KMS-11 (cell line): Measurements from ENCODE around the gene SLC22A17.
"Not testable (repeated sequence)": the region's sequence is repeated elsewhere in the genome, so short reads cannot be mapped to it uniquely, and the experiment has no call there.

Source experiments
- H2AFZ ChIP-seq: fragments of 200-600 bp; sonication (generic); 2 replicates; pipeline ENCODE4 v1.6.1; 2016; ENCODE audit warnings: antibody characterized with exemption, mixed run types, low read depth
- H3K27ac ChIP-seq: fragments of 200-600 bp; sonication (generic); 2 replicates; pipeline ENCODE4 v1.6.1; 2016; ENCODE audit warnings: mild to moderate bottlenecking, mixed run types
- H3K27me3 ChIP-seq: fragments of 200-600 bp; sonication (generic); 2 replicates; pipeline ENCODE4 v1.6.1; 2017; ENCODE audit warnings: mild to moderate bottlenecking, low read depth, mixed run types, moderate library complexity; ENCODE audit not compliant: insufficient read depth
- H3K36me3 ChIP-seq: fragments of 200-600 bp; sonication (generic); 2 replicates; pipeline ENCODE4 v1.6.1; 2017; ENCODE audit warnings: mild to moderate bottlenecking, mixed run types; ENCODE audit not compliant: insufficient read depth
- H3K4me1 ChIP-seq: fragments of 200-600 bp; sonication (generic); 2 replicates; pipeline ENCODE4 v1.6.1; 2016; ENCODE audit warnings: mild to moderate bottlenecking, low read depth, mixed run types; ENCODE audit not compliant: poor library complexity, severe bottlenecking
- H3K4me2 ChIP-seq: fragments of 200-600 bp; sonication (generic); 2 replicates; pipeline ENCODE4 v1.7.0; 2016; ENCODE audit warnings: mild to moderate bottlenecking, mixed run types
- H3K4me3 ChIP-seq: fragments of 200-600 bp; sonication (generic); IDR thresholded peaks from 2 replicates; pipeline ENCODE4 v1.6.1; 2017; ENCODE audit warnings: low read depth, low read length, mixed read lengths; ENCODE audit not compliant: insufficient read depth
- H3K79me2 ChIP-seq: fragments of 200-600 bp; sonication (generic); 2 replicates; pipeline ENCODE4 v1.6.1; 2016; ENCODE audit warnings: low read depth, mixed run types; ENCODE audit not compliant: insufficient read depth
- H3K9ac ChIP-seq: fragments of 200-600 bp; sonication (generic); 2 replicates; pipeline ENCODE4 v1.6.1; 2016; ENCODE audit warnings: mild to moderate bottlenecking, mixed run types
- H4K20me1 ChIP-seq: fragments of 200-600 bp; sonication (generic); 2 replicates; pipeline ENCODE4 v1.6.1; 2016; ENCODE audit warnings: mild to moderate bottlenecking, mixed run types; ENCODE audit not compliant: insufficient read depth
- TF ChIP-seq, protein P1 (sequence below): fragments of 200-600 bp; sonication (generic); conservative IDR thresholded peaks from 2 replicates; pipeline ENCODE4 v1.6.1; 2017; ENCODE audit warnings: low read depth, mild to moderate bottlenecking, antibody characterized with exemption, low read length, moderate library complexity, mixed read lengths

The SLC22A17 gene

DNA sequence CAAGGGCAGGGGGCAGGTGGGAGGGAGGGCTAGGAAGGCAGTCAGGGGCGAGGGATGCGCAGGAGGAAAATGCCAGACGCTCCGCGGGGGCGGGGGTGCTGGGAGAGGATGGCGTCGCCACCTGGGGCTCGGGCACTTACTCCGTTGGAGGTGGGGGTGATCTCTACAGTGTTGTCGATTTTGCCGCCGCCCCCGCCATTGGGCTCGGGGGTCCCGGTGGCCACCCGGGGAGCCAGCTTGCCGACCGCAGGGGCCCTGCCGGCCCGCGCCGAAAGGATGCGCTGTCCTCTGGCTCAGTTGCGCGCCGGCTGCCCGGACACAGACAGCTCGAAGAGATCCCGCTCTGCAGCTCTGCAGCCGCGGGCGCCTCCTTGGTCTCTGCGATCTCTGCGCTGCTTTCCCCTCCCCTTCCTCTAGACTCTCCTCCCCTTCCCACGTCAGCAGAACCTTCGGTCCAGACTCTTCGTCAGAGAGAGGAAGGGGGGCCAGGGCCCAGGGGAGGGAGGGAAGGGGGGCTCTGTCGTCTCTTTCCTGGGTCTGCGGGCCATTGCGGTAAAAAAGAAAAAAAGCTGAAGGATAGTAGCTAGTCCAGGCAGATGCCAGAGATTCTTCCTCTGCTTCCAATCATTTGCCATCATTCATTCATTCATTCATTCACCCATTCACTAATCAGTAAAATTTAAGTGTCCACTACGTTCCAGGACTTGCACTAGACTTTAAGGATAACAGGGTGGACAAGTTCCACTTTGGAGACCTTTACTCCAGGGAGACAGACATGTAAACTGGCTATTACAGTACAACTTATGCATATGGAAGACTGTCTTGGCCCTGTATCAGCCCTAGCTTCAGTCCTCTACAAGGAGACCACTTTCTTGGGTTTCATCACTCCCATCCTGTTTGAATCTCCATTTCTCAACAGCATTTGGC, at the start of gene SLC22A17:
SLC22A17 (minus strand) TSS at position 382 of the 927 bp plus-strand sequence.
- H3K27me3 ChIP-seq = no peaks in the 10 kb centered on the region
- H3K36me3 ChIP-seq = no peaks in the 10 kb centered on the region
- no peak within 1 kb of the TSS for H3K27ac ChIP-seq
- H4K20me1 ChIP-seq = no peaks in the 10 kb centered on the region
- H3K4me3 ChIP-seq = no peak within 1 kb of the TSS
- no peak within 1 kb of the TSS for H3K4me2 ChIP-seq
- no peak within 1 kb of the TSS for H3K9ac ChIP-seq
- H3K4me1 ChIP-seq = no peaks in the 10 kb centered on the region
- H3K79me2 ChIP-seq = no peaks in the 10 kb centered on the region
- peak within 1 kb of the TSS; percentile 30 for H2AFZ ChIP-seq
- TF ChIP-seq, protein P1, sequence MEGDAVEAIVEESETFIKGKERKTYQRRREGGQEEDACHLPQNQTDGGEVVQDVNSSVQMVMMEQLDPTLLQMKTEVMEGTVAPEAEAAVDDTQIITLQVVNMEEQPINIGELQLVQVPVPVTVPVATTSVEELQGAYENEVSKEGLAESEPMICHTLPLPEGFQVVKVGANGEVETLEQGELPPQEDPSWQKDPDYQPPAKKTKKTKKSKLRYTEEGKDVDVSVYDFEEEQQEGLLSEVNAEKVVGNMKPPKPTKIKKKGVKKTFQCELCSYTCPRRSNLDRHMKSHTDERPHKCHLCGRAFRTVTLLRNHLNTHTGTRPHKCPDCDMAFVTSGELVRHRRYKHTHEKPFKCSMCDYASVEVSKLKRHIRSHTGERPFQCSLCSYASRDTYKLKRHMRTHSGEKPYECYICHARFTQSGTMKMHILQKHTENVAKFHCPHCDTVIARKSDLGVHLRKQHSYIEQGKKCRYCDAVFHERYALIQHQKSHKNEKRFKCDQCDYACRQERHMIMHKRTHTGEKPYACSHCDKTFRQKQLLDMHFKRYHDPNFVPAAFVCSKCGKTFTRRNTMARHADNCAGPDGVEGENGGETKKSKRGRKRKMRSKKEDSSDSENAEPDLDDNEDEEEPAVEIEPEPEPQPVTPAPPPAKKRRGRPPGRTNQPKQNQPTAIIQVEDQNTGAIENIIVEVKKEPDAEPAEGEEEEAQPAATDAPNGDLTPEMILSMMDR = no peak

DNA sequence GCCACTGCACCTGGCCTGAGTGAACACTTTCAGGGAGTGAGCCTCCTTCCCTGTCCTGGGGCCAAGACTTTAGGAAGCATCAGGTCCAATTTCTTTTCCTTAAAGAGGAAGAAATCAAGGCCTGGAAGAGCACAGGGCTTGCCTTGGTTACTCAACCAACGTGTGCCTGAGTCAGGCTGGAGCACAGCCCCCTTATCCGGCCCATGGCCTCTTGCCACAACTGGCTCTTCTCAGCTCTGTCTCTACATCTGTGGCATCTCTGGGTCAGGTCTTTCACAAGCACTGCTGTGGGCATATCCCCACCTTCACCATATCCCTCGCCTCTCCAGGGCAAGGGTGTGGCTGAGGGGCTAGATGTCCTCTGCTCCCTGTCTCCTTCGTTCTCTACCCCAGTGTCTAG, 48.6 kb upstream of the SLC22A17 start:
- Histone ChIP-seq H3K27me3 (peaks cover 13% of the 10 kb centered on the region), H3K4me3 (no peak overlapping the region), H2AFZ (no peak overlapping the region), H4K20me1 (no peaks in the 10 kb centered on the region), H3K36me3 (no peaks in the 10 kb centered on the region), H3K79me2 (no peaks in the 10 kb centered on the region), H3K4me2 (no peak overlapping the region), H3K27ac (no peak overlapping the region), H3K9ac (no peak overlapping the region), H3K4me1 (no peaks in the 10 kb centered on the region)
- TF ChIP-seq, protein P1 = no peak

DNA sequence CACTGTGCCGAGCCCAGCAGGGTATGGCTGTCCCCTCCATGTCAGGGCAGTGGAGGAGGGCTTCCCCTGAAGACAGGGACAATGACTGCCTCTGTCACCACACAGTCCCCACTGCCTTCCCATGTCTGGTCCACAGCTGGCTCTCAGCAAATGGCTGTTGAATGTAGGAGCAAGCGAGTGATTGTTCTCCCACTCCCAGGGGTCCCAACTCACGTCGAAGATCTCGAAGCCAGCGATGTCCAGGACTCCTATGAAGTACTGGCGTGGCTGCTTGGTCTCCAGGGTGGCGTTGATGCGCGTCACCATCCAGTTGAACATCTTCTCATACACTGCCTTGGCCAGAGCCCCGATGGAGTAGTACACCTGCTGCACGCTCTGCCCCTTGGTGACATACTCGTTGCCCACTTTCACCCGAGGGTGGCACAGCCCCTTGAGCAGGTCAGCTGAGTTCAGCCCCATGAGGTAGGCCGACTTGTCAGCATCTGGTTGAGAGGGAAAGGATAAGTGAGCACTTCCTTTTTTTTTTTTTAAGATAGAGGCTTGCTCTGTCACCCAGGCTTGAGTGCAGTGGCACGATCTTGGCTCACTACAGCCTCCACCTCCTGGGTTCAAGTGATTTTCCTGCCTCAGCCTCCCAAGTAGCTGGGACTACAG, 47.9 kb upstream of the SLC22A17 start:
- H3K4me1 ChIP-seq, H2AFZ ChIP-seq, H4K20me1 ChIP-seq, H3K27ac ChIP-seq, H3K4me2 ChIP-seq, H3K4me3 ChIP-seq, H3K36me3 ChIP-seq, H3K9ac ChIP-seq, H3K79me2 ChIP-seq, H3K27me3 ChIP-seq: not testable (repeated sequence)

DNA sequence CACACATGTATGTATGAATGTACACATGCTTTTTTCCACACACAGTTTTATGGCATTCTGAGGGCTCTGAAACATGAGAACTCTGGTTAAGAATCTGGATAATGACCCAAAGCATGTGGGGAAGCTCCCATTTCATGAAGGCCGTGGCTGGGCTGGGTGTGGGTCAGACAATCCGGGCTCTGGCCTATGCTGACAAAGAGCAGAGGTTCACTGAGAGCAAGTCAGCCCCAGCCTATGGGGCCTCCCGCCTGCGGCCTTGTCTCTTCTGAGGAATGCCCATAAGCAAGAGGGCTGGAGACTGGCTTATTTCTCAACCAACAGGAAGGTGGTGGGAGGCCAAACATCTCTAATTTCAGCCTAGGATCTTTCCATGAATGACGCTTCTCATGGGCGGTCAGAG, 46.9 kb upstream of the SLC22A17 start:
- H2AFZ ChIP-seq = no peak overlapping the region
- H3K4me1 ChIP-seq = no peaks in the 10 kb centered on the region
- no peaks in the 10 kb centered on the region for H4K20me1 ChIP-seq
- H3K36me3 ChIP-seq = no peaks in the 10 kb centered on the region
- H3K27ac ChIP-seq = no peak overlapping the region
- H3K9ac ChIP-seq = no peak overlapping the region
- TF ChIP-seq, protein P1 = no peak
- H3K4me2 ChIP-seq = no peak overlapping the region
- peaks cover 8% of the 10 kb centered on the region for H3K27me3 ChIP-seq
- no peaks in the 10 kb centered on the region for H3K79me2 ChIP-seq
- H3K4me3 ChIP-seq = no peak overlapping the region
